C1 segment of cervical spinal cord (tissue), 14 donors: ENCODE results near the gene COMT.
A peak's percentile ranks its signal among the peaks of the same experiment; 100 is the strongest.

ENCODE experiments used
- DNase-seq, 14 donors: peaks; one replicate each; lab custom pipeline; 2025; lab: John Stamatoyannopoulos, UW

Gene COMT

DNA sequence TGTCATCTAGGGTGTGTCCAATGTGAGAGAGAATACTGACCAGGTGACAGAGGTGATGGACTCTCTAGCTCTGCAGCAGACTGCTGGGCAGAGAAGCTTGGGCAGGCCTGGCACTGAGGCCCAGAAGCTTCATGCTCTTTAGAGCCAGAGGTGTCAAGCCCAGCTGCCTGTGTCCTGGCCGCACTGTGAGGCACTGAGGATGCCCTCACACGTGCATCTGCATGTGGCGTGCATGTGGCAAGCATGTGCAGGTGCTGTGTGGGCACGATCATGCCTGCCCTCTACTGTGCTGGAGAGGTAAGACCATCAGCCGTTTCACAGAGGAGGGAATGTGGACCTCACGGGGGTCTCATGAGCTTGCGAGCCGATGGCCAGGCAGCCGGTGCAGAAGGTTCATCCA is 15.9 kb downstream of the COMT start:
- DNase-seq = no peak

DNA sequence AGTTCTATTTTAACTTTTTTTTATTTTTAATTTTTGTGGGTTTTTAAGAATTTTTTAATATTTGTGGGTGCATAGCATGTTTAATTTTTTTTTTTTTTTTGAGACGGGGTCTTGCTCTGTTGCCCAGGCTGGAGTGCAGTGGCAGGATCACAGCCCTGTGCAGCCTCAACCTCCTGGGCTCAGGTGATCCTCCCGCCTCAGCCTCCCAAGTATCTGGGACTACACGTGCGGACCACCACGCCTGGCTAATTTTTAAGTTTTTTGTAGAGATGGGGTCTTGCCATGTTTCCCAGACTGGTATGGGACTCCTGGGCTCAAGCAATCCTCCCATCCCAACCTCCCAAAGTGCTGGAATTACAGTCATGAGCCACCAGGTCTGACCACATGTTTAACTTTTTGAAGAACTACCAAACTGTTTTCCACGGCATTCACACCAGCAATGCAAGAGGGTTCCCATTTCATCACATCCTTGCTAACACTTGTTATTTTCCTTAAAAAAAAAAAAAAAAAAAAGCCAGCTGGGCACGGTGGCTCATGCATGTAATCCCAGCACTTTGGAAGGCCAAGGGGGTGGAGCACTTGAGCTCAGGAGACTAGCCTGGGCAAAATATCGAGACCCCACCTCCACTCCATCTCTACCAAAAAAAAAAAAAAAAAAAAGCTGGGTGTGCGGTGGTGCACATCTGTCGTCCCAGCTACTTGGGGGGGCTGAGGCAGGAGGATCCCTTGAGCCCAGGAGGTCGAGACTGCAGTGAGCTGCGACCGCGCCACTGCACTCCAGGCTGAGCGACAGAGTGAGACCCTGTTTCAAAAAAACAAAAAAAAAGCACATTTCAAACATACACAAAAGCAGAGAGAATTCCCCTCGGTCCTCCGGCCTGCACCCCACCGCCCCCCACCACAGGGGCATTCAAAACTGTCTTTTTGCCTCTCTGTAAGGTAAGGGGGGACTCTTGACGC is 16.8 kb downstream of the COMT start:
- DNase-seq = no peak

DNA sequence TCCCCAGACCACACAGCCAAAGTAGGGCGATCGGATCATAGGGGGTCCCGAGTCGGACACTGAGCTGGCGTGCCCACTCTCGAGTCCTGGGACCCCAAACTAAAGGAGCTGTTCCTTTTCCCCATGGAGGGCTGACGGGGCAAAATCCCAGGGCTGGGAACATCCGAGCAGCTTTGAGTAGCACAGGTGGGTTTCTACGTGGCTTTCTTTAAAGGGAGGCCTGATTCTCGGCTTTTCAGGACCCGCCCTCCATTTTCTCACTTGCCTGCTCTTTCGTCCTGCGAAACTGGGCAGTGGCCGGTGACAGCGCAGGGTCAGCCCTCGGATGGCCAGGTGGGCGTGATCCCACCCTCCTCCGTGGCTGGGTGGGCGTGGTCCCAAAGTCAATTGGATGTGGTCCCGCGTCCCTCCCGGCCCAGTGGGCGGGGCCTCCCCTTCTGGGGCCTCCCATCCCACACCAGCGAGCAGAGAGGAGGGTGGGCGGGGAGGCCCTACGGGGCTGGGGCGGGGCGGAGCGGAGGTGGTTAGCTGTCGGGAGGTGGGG is 17.5 kb downstream of the COMT start:
- no peak for DNase-seq

GRCh38 chr22:19959587-19960490 is 18.3 kb downstream of the COMT start:
- DNase-seq = no peak

DNA sequence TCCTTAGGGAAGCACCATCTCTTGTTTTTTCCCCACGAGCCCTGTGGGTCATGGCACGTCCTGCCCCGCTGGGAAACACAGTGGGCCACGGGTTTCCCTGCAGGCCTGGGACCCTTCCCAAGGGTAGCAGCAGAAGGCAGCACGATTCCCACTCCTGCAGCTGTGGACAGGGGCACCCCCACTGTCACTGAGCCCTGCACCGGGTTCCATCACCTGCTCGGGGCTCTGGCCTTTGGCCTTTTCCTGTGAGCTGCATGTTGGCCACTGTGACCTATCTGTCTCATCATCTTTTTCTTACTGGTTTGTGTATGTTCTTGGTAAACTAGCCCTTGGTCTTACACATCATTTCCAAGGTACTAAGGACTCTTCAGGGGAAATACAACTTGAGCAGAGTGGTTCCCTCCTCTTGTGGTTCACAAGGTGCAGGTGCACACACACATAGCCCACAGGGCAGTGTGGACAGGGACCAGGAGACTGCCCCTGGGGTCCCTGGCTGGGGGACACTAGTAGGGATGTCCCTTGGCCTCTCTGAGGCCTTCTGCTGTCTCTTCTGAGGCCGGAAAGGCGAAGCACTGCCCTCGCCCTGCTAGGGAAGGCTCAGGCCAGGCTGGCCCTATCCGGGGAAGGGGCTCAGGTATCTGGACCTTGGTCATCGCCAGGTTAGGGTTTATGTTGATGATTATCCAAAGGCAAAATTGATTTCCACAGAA is 19.1 kb downstream of the COMT start:
- DNase-seq = no peak

DNA sequence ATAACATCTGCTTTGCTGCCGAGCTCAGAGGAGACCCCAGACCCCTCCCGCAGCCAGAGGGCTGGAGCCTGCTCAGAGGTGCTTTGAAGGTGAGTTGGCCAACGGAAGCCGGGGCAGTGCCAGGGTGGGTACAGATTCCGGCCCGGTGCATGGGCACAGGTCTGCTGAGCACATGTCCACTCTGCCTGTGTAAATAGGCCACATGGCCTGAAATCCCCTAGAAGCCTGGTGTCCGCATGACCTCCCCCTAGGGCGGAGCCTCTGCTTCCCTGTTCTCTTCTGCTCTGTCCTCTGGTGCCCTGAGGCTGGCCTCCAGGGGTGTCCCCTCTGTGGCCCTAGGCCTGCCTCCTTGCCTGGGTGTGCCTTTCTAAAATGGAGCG is 19.6 kb downstream of the COMT start:
- no peak for DNase-seq

- DNase-seq = no peak
Measured at GRCh38 chr22:19961868-19962245, 20.3 kb downstream of the COMT start.

GRCh38 chr22:19962246-19962908 is 20.8 kb downstream of the COMT start:
- peak in 10 of 14 donors; percentile 35 to 74 (median 41) for DNase-seq

- DNase-seq = no peak
Measured at GRCh38 chr22:19962909-19963806, 21.6 kb downstream of the COMT start.

- DNase-seq = no peak
Measured at GRCh38 chr22:19963863-19964642, 22.5 kb downstream of the COMT start.

- no peak for DNase-seq
Measured at GRCh38 chr22:19964701-19965386, 23.3 kb downstream of the COMT start.

DNA sequence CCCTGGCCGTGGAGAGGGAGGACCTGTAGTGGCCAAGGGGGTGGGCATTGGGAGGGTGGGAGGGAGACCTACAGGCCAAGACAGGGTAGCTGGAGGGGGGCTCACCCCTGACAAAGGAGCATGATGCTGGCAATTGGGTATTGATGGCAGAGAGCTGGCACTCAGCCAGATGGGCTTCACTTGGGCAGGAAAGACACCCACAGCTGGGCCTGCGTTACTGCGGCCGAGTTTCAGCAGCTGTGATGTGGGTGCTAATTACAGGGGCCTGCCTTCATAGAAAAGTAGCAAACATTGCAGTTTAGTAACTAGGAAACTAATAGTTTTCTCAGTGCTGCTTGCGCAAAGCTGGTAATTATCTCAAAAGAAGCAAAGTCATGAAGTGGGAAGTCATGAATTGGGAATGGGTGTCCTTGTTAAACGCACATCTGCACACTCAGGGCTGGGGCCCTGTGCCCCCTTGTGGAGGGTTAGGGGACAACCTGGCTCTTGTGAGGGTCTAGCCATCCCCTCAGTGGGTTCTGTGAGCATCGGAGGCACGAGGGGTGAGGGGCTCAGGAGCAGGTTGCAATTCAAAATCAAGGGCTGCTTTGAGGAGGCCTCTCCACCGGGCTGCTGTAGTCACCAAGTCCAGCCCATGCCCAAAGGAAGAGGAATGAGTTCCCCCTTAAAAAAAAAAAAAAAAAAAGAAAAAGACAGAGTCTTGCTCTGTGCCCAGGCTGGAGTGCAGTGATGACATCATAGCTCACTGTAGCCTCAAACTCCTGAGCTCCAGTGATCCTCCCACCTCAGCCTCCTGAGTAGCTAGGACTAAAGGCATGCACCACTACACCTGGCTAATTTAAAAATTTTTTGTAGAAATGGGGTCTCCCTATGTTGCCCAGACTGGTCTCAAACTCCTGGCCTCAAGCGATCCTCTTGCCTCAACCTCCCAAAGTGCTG is 24.5 kb downstream of the COMT start:
- DNase-seq = no peak

DNA sequence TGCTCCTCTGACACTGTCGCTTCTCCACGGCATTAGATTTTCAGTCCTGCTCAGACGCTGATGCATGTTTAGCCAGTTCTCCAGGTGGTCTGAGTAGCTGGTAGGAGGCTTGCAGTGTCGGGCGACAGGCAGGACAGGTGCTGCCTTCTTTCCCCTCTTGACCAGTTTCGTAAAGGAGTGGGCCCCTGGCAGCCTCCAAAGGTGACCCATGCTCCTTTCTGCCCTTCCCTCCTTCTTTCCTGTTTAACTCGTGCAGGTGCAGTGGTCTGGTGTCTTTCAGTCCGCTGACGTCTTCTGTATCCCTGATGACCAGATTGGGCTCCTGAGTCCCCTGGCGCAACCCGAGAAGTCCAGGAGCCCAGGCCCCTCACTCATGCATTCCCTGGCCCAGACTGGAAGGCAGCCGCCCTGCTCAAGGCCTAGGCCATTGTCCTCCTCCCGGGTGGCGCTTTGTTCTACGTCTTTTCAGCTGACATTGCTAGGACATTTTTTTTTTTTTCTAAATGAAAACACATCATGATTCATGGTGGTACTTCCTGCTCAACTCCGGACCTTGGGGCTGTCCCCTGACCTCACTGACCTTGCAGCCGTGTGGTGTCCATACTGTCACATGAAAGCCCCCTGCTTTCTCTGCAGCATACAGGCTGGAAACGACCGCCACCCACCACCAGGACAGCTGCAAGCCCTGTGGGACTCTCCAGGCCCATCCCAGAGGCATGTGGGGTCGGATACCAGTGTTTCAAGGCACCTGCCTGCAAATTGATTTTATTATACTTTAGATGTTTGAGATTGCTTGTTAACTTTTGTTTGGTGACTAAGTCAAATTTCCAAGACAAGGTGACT is 25.6 kb downstream of the COMT start:
- DNase-seq = no peak

DNA sequence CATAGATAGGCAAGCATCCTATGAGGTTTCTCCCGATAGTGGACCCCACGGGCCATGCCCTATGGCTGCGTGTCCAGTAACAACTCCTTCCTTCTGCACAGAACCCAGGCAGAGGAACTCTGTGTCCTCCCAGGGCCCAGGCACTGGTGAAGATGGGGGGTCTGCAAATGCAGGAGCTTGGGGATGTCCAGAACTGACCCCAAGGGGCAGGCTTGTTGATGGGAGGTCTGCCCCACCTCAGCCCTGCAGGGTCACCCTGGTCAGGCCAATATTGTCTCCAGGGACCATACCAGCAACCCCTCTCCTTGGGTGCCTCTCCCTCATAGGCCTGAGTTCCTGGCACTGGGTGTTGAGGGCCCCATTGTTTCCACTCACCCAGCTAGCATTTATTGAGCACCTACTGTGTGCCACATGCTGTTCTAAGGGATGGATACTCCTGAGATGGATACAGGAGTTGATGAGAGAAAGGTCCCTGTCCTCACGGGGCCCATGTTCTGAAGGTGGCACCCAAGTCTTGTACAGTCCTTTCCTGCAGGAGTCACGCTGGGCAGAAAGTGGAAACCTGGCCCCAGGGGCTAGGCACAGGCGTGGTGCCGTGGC is 26.4 kb downstream of the COMT start:
- DNase-seq = no peak

- DNase-seq = no peak
Measured at GRCh38 chr22:19968450-19968891, 26.9 kb downstream of the COMT start.
